HG03025 (cell line): ENCODE measurements around the gene CFL1.
A peak's percentile ranks its signal among the peaks of the same experiment; 100 is the strongest.

ENCODE experiments used
- ATAC-seq: cut with Tn5 transposase; IDR thresholded peaks from one replicate; pipeline ENCODE4 v1.9.1; 2021; ENCODE audit warnings: mild to moderate bottlenecking, moderate library complexity; ENCODE audit not compliant: unreplicated experiment, low FRiP score

The CFL1 gene

GRCh38 chr11:65888163-65888814 lies 30.3 kb upstream of the CFL1 start, which contains the start of gene FIBP:
TSS of gene FIBP (minus strand) at chr11:65888471. CDS start at chr11:65888418, 53 bp downstream.
- peak; percentile 50 for ATAC-seq

GRCh38 chr11:65887723-65888162 lies 29.8 kb upstream of the CFL1 start:
- ATAC-seq, result no peak

- ATAC-seq, result no peak
Observed at GRCh38 chr11:65886826-65887722, 29.1 kb upstream of the CFL1 start.

- no peak for ATAC-seq
Observed at GRCh38 chr11:65885808-65886536, 28.0 kb upstream of the CFL1 start.

GRCh38 chr11:65885231-65885630 lies 27.3 kb upstream of the CFL1 start:
- no peak for ATAC-seq

- no peak for ATAC-seq
Observed at GRCh38 chr11:65884716-65885092, 26.7 kb upstream of the CFL1 start.

DNA sequence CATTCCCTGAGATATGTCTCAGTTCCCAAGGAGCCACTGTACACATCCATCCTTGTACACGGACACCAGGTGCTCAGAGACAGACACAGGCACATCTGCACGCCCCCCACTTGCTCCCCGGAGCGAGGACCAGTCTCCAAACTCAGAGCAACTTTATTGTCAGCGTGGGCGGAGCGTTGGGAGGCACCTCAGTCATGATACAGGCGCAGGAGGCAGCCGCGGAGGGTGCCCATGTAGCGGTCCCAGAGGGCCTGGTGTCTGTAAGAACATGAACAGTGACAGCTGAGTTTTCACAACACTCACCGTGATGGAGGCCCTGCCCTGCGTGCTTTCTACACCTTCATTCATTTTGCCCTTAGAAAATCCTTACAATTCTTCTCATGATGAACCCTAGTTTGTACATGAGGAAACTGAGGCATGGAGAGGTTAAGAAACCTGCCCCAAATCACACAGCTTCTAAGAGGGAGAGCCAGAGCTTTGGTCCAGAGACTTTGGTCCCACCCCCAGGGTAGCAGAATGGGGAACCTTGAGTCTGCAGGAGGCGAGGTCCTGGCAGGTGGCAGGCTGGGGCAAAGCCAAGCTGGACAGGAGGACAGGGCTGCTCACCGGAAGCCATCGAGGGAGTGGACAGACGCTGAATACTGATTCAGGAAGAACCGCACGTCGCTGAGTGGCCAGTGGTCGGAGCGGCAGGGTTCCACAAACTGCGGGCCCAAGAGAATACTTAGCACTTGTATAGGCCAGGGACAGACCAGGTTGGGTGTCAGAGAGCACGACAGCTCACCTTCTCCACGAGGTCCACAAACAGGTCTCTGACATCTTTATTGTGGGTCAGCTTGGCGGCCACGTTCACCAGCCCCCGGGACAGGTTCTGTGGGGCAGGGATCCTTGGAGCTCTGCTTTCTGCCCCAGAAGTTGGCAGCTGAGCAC lies 26.1 kb upstream of the CFL1 start:
- ATAC-seq, result no peak

GRCh38 chr11:65883058-65883761 lies 25.2 kb upstream of the CFL1 start:
- ATAC-seq, result no peak

GRCh38 chr11:65882120-65883057 lies 24.4 kb upstream of the CFL1 start:
- ATAC-seq, result no peak

GRCh38 chr11:65880844-65881421 lies 23.0 kb upstream of the CFL1 start:
- ATAC-seq, result no peak

GRCh38 chr11:65880027-65880426 lies 22.0 kb upstream of the CFL1 start:
- ATAC-seq, result no peak

GRCh38 chr11:65879617-65880016 lies 21.6 kb upstream of the CFL1 start, which contains the start of gene CTSW:
TSS of gene CTSW (plus strand) at chr11:65879837. CDS start at chr11:65879855, 18 bp downstream.
- ATAC-seq, result no peak

DNA sequence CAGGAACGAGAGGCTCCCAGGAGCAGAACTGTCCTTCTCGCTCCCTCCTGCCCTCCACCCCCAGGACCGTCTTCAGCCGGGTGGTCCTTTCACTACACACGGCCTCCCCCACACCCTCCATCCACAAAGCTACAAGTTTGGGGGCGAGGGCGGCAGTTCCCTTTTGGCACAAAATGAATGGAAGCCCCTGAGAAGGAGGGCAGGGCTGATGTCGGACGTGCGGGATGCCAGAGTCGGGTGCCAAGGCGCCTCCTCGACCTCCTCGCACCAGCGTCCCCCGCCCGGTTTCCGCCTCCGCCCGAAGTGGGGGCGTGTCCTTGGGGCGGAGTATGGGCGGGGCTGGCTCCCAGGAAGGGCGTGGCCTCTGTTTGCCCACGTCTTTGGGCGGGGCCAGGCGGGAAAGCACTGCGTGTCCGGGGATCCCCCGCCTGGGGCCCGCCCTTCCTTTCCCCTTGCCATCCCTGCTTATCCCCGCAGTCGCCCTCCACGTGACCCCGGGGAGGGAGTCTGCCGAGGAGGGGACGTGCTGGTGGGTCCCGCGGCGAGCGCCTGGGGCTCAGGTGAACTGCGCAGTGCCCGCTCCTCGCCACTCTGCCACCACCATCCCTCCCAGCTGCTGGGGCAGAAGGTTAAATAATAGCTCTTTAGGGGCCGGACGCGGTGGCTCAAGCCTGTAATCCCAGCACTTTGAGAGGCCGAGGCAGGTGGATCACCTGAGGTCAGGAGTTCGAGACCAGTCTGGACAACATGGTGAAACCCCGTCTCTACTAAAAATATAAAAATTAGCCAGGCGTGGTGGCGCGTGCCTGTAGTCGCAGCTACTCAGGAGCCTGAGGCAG lies 15.6 kb upstream of the CFL1 start:
- peak; percentile 65 for ATAC-seq

DNA sequence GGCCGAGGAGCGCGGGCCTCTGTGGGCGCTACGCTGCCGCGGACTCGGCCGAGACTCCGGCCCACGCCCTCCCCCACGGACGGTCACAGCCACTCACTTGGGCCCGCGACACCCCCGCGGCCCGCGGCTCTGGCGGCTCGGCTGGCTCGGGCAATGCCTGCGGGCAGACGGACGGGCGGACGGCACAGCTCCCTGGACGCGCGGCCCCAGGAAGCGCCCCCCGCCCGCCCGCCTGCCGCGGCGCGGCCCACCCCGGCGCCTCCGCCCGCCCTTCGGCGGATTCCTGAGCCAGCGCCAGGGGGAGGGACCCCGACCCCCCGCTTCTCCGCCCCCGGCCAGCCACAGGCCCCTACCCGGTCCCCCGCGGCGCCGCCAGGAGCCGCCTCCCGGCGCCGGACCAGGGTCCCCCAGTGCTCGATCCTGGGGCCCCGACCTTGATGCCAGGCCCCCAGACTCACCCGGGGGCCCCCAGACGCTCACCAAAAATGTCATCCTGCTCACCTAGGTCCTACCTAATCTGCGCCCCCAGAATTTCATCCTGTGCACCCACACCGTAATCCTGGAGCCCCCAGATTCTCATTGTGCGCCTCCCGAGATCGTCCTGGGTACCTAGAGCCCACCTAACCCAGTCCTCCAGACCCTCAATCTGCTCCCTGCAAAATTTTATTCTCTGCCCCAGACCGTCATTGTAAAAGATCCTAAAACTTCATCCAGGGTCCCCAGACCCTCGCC lies 14.8 kb upstream of the CFL1 start, which contains the start of gene EFEMP2:
TSS of gene EFEMP2 (minus strand) at position 215 of the 732 bp plus-strand sequence. CDS start 446 bp downstream, outside the sequence.
- no peak for ATAC-seq

- no peak for ATAC-seq
Observed at GRCh38 chr11:65871811-65872548, 14.0 kb upstream of the CFL1 start.
